ENCODE results near the gene ZNF273. TPM values are rescaled to one million over a fixed set of nuclear protein-coding genes. Genes with fewer than 3 reads are reported as not detected.

ZNF273 gene
- total RNA-seq, 6 experiments from 2014 or later: 0.24 to 1.00 (median 0.78) TPM

- WGBS (ENCODE audit: insufficient coverage, low coverage, low lambda C conversion rate, missing lambda C conversion rate): 72% methylated on average over 17 of the region's 23 CpGs
- no peak for DNase-seq
- H3K4me3 ChIP-seq: no peak overlapping the region
Observed at GRCh38 chr7:64875658-64876406, 27.2 kb upstream of the ZNF273 start.

GRCh38 chr7:64876792-64877713 is 26.0 kb upstream of the ZNF273 start:
- 38% methylated on average over 17 of the region's 39 CpGs for WGBS (ENCODE audit: insufficient coverage, low coverage, low lambda C conversion rate, missing lambda C conversion rate)
- H3K4me3 ChIP-seq: no peak overlapping the region
- peak in 2 of 3 donors; percentile 44 to 47 for DNase-seq
- H3K36me3 ChIP-seq: no peaks in the 10 kb centered on the region
- intact Hi-C loops (cut with DNase I): no loop called here
- TF ChIP-seq POLR2A (IDR thresholded peaks at IDR 0.05) (no peak), CTCF (IDR thresholded peaks at IDR 0.05) (no peak)
- no peak overlapping the region for H3K27ac ChIP-seq
- peak; percentile 37 to 50 (median 44) for ATAC-seq
- H3K9me3 ChIP-seq: no peaks in the 10 kb centered on the region
- no peaks in the 10 kb centered on the region for H3K27me3 ChIP-seq
- no peaks in the 10 kb centered on the region for H3K4me1 ChIP-seq

More at GRCh38 chr7:64875658-64876406, 27.2 kb upstream of the ZNF273 start:
- no peak overlapping the region for H3K27ac ChIP-seq
- no peaks in the 10 kb centered on the region for H3K27me3 ChIP-seq
- no peaks in the 10 kb centered on the region for H3K9me3 ChIP-seq
- intact Hi-C loops (cut with DNase I): no loop called here
- TF ChIP-seq CTCF (IDR thresholded peaks at IDR 0.05): no peak
- TF ChIP-seq POLR2A (IDR thresholded peaks at IDR 0.05): no peak
- no peak for ATAC-seq
- H3K4me1 ChIP-seq: no peaks in the 10 kb centered on the region
- no peaks in the 10 kb centered on the region for H3K36me3 ChIP-seq

DNA sequence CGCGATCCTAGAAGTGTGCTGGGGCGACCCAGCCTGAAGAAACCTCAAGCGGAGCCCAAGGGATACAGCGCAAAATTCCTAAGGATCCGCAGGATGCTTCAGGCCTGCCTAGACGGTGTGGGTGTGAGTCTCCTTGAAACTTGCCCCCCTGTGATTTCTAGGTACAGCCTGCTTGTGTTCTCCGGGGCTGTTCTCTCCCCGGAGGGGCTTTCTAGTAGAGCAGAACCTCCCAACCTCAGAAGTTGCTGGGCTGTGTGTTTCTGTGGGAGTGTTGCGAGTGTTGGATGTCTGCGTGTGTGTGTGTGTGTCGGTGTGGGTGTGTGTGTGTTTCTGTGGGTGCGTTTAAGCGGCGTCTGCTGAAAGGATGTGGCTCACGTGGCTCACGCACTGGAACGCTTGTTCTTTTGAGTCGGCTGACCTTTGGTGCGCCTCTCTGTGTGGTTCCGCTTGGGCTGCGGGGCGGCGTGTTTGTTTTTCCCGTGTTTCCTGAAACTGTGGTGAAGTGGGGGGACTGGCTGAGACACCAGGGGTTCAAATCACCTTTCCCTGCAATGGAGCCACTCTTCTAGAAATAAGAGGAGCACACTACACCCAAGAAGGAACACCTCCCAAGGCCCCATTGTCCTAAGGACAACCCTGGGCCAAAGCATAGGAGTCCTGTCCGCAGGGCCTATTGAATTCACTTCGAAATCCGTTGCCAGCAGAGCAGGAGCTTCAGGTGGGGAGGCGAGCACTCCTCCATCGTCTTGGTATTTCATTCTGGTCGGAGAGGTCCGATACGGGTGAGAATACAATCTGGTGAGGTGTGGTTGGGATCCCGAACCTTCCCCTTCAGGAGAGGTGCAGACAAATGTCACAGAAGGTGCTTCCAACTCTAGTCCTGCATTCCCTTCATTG is 25.1 kb upstream of the ZNF273 start:
- no peaks in the 10 kb centered on the region for H3K9me3 ChIP-seq
- no peaks in the 10 kb centered on the region for H3K4me1 ChIP-seq
- TF ChIP-seq POLR2A (IDR thresholded peaks at IDR 0.05) (no peak), CTCF (IDR thresholded peaks at IDR 0.05) (no peak)
- intact Hi-C loops (cut with DNase I): no loop called here
- no peak for ATAC-seq
- DNase-seq: no peak
- H3K27ac ChIP-seq: no peak overlapping the region
- no peak overlapping the region for H3K4me3 ChIP-seq
- no peaks in the 10 kb centered on the region for H3K36me3 ChIP-seq
- H3K27me3 ChIP-seq: no peaks in the 10 kb centered on the region
- WGBS (ENCODE audit: insufficient coverage, low coverage, low lambda C conversion rate, missing lambda C conversion rate): 77% methylated on average over 16 of the region's 34 CpGs

- Histone ChIP-seq H3K4me3 (no peak overlapping the region), H3K36me3 (no peaks in the 10 kb centered on the region), H3K27me3 (no peaks in the 10 kb centered on the region), H3K4me1 (no peaks in the 10 kb centered on the region), H3K27ac (no peak overlapping the region), H3K9me3 (no peaks in the 10 kb centered on the region)
- ATAC-seq (peak in 3 of 4 donors; percentile 30 to 64 (median 51)), DNase-seq (no peak)
- intact Hi-C loops (cut with DNase I): no loop called here
- no peak for TF ChIP-seq CTCF (IDR thresholded peaks at IDR 0.05)
- no peak for TF ChIP-seq POLR2A (IDR thresholded peaks at IDR 0.05)
- WGBS (ENCODE audit: insufficient coverage, low coverage, low lambda C conversion rate, missing lambda C conversion rate): 59% methylated on average over 5 of the region's 5 CpGs
Observed at GRCh38 chr7:64878684-64879083, 24.4 kb upstream of the ZNF273 start.

Data from right lobe of liver (tissue), 6 donors.